SK-N-SH (cell line): ENCODE data around the gene ROS1. TPM values are rescaled to one million over a fixed set of nuclear protein-coding genes. Genes with fewer than 3 reads are reported as not detected.

Experiments used
- CTCF ChIA-PET: fragments of 300-600, 350-600 bp; formaldehyde crosslinking; extraction: SDS; loops from one replicate; lab custom pipeline; 2021; lab: Yijun Ruan, JAX
- POLR2A ChIA-PET: fragments of 350-600 bp; sonication (Branson Sonifier 250); formaldehyde crosslinking; extraction: SDS; loops from one replicate; lab custom pipeline; 2020; ENCODE audit warnings: antibody characterized with exemption, inconsistent platforms; lab: Yijun Ruan, JAX
- DNase-seq: peaks from one replicate; pipeline ENCODE4 v3.0.0; 2012
- H2AFZ ChIP-seq: fragments of 200-600 bp; sonication (generic); 2 replicates; pipeline ENCODE4 v1.8.1; 2016; ENCODE audit warnings: antibody characterized with exemption, mild to moderate bottlenecking, low read depth
- H3F3A ChIP-seq: fragments of 200-600 bp; sonication (generic); replicated peaks from 2 replicates; pipeline ENCODE3; 2016; ENCODE audit warnings: antibody characterized with exemption, mild to moderate bottlenecking; ENCODE audit not compliant: insufficient read depth
- H3K27ac ChIP-seq, 2 experiments: fragments of 200-500 bp in 1 of 2; fragments of 200-600 bp in 1 of 2; sonication (Bioruptor generic) in 1 of 2; sonication (generic), shearing (Covaris generic) in 1 of 2; 2 replicates each; pipeline versions ENCODE4 v1.5.1 to v1.6.1; 2014 to 2016; ENCODE audit warnings: low read depth in 2 of 2, inconsistent platforms in 1 of 2, low read length in 1 of 2, mild to moderate bottlenecking in 1 of 2, mixed read lengths in 1 of 2
- H3K27me3 ChIP-seq: fragments of 200-600 bp; sonication (generic), shearing (Covaris generic); 2 replicates; pipeline ENCODE4 v1.6.1; 2016; ENCODE audit warnings: mixed run types; ENCODE audit not compliant: insufficient read depth
- H3K36me3 ChIP-seq, 2 experiments: fragments of 200-500 bp in 1 of 2; fragments of 200-600 bp in 1 of 2; sonication (Bioruptor generic) in 1 of 2; sonication (generic) in 1 of 2; replicated peaks in 1 of 2; 2 replicates each; pipeline versions ENCODE3 to v1.5.1; 2014 to 2016; ENCODE audit warnings: low read length in 1 of 2, mild to moderate bottlenecking in 1 of 2; ENCODE audit not compliant: insufficient read depth in 2 of 2, control insufficient read depth in 1 of 2
- H3K4me1 ChIP-seq, 2 experiments: fragments of 200-500 bp in 1 of 2; fragments of 200-600 bp in 1 of 2; sonication (Bioruptor generic) in 1 of 2; sonication (generic), shearing (Covaris generic) in 1 of 2; 2 replicates each; pipeline versions ENCODE4 v1.5.1 to v1.6.1; 2014 to 2016; ENCODE audit warnings: low read depth in 1 of 2, low read length in 1 of 2, mixed run types in 1 of 2; ENCODE audit not compliant: insufficient read depth in 2 of 2, control insufficient read depth in 1 of 2
- H3K4me2 ChIP-seq: fragments of 200-600 bp; sonication (generic), shearing (Covaris generic); 2 replicates; pipeline ENCODE4 v1.6.1; 2017; ENCODE audit warnings: mixed run types
- H3K4me3 ChIP-seq, 2 experiments: fragments of 200-500 bp in 1 of 2; fragments of 200-600 bp in 1 of 2; sonication (Bioruptor generic) in 1 of 2; sonication (generic), shearing (Covaris generic) in 1 of 2; 2 replicates each; pipeline versions ENCODE4 v1.5.1 to v1.8.1; 2014 to 2016; ENCODE audit warnings: low read depth in 2 of 2, inconsistent platforms in 1 of 2, low read length in 1 of 2, mild to moderate bottlenecking in 1 of 2, mixed read lengths in 1 of 2, moderate library complexity in 1 of 2
- H3K79me2 ChIP-seq: fragments of 200-600 bp; sonication (generic); 2 replicates; pipeline ENCODE4 v1.8.1; 2017; ENCODE audit warnings: mild to moderate bottlenecking; ENCODE audit not compliant: insufficient read depth
- H3K9ac ChIP-seq: fragments of 200-600 bp; sonication (generic); 2 replicates; pipeline ENCODE4 v1.6.1; 2017; ENCODE audit warnings: mixed run types
- H3K9me2 ChIP-seq: fragments of 200-600 bp; sonication (generic); 2 replicates; pipeline ENCODE4 v1.6.1; 2017; ENCODE audit warnings: mixed run types
- H3K9me3 ChIP-seq: fragments of 200-600 bp; sonication (generic); 2 replicates; pipeline ENCODE4 v1.6.1; 2017; ENCODE audit warnings: mixed run types, mild to moderate bottlenecking, moderate library complexity
- H4K20me1 ChIP-seq: fragments of 200-600 bp; sonication (generic); 2 replicates; pipeline ENCODE4 v1.6.1; 2017; ENCODE audit warnings: mild to moderate bottlenecking, mixed run types; ENCODE audit not compliant: insufficient read depth
- EP300 ChIP-seq, 2 experiments: IDR thresholded peaks; 2 replicates each; pipeline versions ENCODE4 v1.4.0 to v1.6.1; 2012; ENCODE audit warnings: borderline replicate concordance in 1 of 2, low read depth in 1 of 2, low read length in 1 of 2
- NRF1 ChIP-seq: IDR thresholded peaks from 2 replicates; pipeline ENCODE4 v1.6.1; 2012; ENCODE audit warnings: low read depth, mild to moderate bottlenecking, low read length
- RFX5 ChIP-seq: IDR thresholded peaks from 2 replicates; pipeline ENCODE4 v1.6.1; 2012; ENCODE audit warnings: mild to moderate bottlenecking, improper control_type of control experiment, low read length
- TAF1 ChIP-seq: IDR thresholded peaks from 2 replicates; pipeline ENCODE4 v1.6.1; 2012; ENCODE audit warnings: low read depth, mild to moderate bottlenecking, low read length, moderate library complexity, borderline replicate concordance
- TEAD4 ChIP-seq: IDR thresholded peaks from 2 replicates; pipeline ENCODE4 v1.4.0; 2012; ENCODE audit warnings: mild to moderate bottlenecking, borderline replicate concordance; ENCODE audit not compliant: insufficient read depth
- WGBS: methylation state at CpG from one replicate; pipeline ENCODE4 v1.1.6; 2017; ENCODE audit warnings: low lambda C conversion rate; 5-methylcytosine and 5-hydroxymethylcytosine counted together
- polyA plus RNA-seq, 3 experiments: library from polyadenylated mRNA; depleted of rRNA; stranded (reverse); fragments of >200 nt; gene quantifications; 2 replicates each; pipeline ENCODE4 v1.2.3, GENCODE V29; 2012
- TF ChIP-seq, protein P1 (sequence below): fragments of 150-350 bp; IDR thresholded peaks from 2 replicates; pipeline ENCODE4 v1.6.1; 2017; ENCODE audit warnings: antibody characterized with exemption, low read length, low read depth, borderline replicate concordance
- TF ChIP-seq, protein P2 (sequence below): fragments of 200-600 bp; sonication (generic); IDR thresholded peaks from 2 replicates; pipeline ENCODE4 v1.6.1; 2017; ENCODE audit warnings: antibody characterized with exemption, mild to moderate bottlenecking, moderate library complexity
- TF ChIP-seq, protein P3 (sequence below): fragments of 150-350 bp; IDR thresholded peaks from 2 replicates; pipeline ENCODE4 v1.6.1; 2016; ENCODE audit warnings: mild to moderate bottlenecking, low read depth, low read length
- TF ChIP-seq, protein P4 (sequence below): IDR thresholded peaks from 2 replicates; pipeline ENCODE4 v1.4.0; 2012; ENCODE audit warnings: low read depth, borderline replicate concordance

The ROS1 gene
- polyA plus RNA-seq, 1 of the 3 experiments (the other 2 are of a cell fraction) = 1.8 TPM

DNA sequence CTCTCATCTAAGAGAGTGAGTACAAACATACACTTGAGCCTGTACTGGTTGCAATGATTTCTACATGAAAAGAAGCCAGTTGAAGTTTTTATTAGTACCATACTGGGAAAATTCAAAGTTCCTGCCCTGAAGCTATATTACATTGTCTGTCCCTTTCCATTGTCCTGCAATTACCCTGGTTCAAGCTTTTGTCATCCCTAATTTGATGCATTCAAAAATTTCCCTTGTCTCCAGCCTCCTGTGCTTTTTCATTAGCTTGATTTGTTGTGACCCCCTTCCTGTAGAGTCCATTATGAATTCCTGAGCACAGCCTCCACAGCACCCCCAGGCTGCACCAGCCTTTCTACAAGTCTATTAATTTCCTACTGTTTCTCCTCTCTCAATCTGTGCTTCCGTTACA, 114.0 kb downstream of the ROS1 start:
- no peaks in the 10 kb centered on the region for H3K36me3 ChIP-seq
- no peaks in the 10 kb centered on the region for H3K4me1 ChIP-seq
- no peak overlapping the region for H3K4me2 ChIP-seq
- no peaks in the 10 kb centered on the region for H3K79me2 ChIP-seq
- no peaks in the 10 kb centered on the region for H3K9me3 ChIP-seq
- TF ChIP-seq TAF1 = no peak
- no peak overlapping the region for H3K9ac ChIP-seq
- no peaks in the 10 kb centered on the region for H3K27me3 ChIP-seq
- no peak overlapping the region for H3K4me3 ChIP-seq
- no peak overlapping the region for H3K27ac ChIP-seq
- CTCF ChIA-PET = interaction anchor here (0.6 kb wide), 1 partner anchor 513 kb away, joined by 3 read pairs; no protein-coding TSS in a partner anchor
- no peak overlapping the region for H2AFZ ChIP-seq
- no peaks in the 10 kb centered on the region for H3K9me2 ChIP-seq
- WGBS = 20% methylated on average over 1 of the region's 1 CpG
- POLR2A ChIA-PET = no interaction called here
- H3F3A ChIP-seq = no peaks in the 10 kb centered on the region
- DNase-seq = no peak
- no peaks in the 10 kb centered on the region for H4K20me1 ChIP-seq

DNA sequence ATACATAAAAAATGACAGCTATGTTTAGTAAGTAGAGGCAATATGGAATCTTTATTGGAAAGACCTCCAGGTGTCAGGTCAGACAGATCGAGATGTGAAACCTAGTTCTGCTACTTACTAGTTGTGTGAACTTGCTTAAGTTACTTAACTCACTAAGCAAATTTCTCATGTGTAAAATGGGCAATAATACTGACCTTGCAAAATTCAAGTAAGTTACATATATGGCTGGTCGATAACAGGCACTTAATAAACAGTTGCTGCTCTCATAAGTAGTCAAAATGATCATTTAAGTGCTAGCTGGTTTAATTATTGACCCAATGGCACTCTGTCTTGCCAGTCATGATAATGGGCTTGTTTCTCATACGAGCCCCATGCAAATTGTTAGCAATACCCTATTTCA, 114.4 kb downstream of the ROS1 start:
- H3K27ac ChIP-seq = no peak overlapping the region
- H3K36me3 ChIP-seq = no peaks in the 10 kb centered on the region
- H3K79me2 ChIP-seq = no peaks in the 10 kb centered on the region
- no peak overlapping the region for H3K4me2 ChIP-seq
- no peaks in the 10 kb centered on the region for H3F3A ChIP-seq
- TF ChIP-seq, protein P1, sequence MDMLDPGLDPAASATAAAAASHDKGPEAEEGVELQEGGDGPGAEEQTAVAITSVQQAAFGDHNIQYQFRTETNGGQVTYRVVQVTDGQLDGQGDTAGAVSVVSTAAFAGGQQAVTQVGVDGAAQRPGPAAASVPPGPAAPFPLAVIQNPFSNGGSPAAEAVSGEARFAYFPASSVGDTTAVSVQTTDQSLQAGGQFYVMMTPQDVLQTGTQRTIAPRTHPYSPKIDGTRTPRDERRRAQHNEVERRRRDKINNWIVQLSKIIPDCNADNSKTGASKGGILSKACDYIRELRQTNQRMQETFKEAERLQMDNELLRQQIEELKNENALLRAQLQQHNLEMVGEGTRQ = no peak
- TF ChIP-seq RFX5 = no peak
- no peak for TF ChIP-seq TEAD4
- no peaks in the 10 kb centered on the region for H4K20me1 ChIP-seq
- POLR2A ChIA-PET = no interaction called here
- no peaks in the 10 kb centered on the region for H3K27me3 ChIP-seq
- WGBS = 2% methylated on average over 3 of the region's 3 CpGs
- CTCF ChIA-PET = interaction anchor here (0.6 kb wide), 1 partner anchor 513 kb away, joined by 3 read pairs; no protein-coding TSS in a partner anchor
- no peak overlapping the region for H3K4me3 ChIP-seq
- no peak overlapping the region for H3K9ac ChIP-seq
- no peak for DNase-seq
- no peak overlapping the region for H2AFZ ChIP-seq
- no peaks in the 10 kb centered on the region for H3K9me3 ChIP-seq
- H3K4me1 ChIP-seq = no peaks in the 10 kb centered on the region
- no peaks in the 10 kb centered on the region for H3K9me2 ChIP-seq

DNA sequence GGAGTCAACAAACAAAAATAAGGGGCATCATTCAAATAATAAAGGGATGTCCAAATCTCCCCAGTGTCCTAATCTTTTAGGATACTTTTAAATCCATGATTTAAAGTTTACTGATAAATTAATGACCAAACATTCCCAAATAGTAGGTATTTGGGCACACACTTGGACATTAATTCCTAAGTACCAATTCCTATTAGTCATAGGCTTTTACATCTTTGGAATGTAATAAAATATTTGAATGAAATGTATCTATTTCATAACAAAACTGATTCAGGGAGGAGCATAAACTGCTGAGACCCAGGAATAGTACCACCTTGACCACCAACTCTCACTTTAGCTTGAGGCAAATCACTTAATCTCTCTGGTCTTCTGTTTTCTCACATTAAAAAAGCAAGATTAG, 116.1 kb downstream of the ROS1 start:
- Histone ChIP-seq H3K4me2 (no peak overlapping the region), H3K27me3 (no peaks in the 10 kb centered on the region), H3K9me3 (no peaks in the 10 kb centered on the region), H4K20me1 (no peaks in the 10 kb centered on the region), H3K27ac (no peak overlapping the region), H3K4me3 (no peak overlapping the region), H3K4me1 (no peaks in the 10 kb centered on the region), H3K9ac (no peak overlapping the region), H3K36me3 (no peaks in the 10 kb centered on the region), H3K9me2 (no peaks in the 10 kb centered on the region), H3F3A (no peaks in the 10 kb centered on the region), H2AFZ (no peak overlapping the region), H3K79me2 (no peaks in the 10 kb centered on the region)
- POLR2A ChIA-PET = no interaction called here
- CTCF ChIA-PET = no interaction called here
- TF ChIP-seq, protein P2, sequence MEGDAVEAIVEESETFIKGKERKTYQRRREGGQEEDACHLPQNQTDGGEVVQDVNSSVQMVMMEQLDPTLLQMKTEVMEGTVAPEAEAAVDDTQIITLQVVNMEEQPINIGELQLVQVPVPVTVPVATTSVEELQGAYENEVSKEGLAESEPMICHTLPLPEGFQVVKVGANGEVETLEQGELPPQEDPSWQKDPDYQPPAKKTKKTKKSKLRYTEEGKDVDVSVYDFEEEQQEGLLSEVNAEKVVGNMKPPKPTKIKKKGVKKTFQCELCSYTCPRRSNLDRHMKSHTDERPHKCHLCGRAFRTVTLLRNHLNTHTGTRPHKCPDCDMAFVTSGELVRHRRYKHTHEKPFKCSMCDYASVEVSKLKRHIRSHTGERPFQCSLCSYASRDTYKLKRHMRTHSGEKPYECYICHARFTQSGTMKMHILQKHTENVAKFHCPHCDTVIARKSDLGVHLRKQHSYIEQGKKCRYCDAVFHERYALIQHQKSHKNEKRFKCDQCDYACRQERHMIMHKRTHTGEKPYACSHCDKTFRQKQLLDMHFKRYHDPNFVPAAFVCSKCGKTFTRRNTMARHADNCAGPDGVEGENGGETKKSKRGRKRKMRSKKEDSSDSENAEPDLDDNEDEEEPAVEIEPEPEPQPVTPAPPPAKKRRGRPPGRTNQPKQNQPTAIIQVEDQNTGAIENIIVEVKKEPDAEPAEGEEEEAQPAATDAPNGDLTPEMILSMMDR = no peak
- no peak for TF ChIP-seq NRF1
- TF ChIP-seq, protein P3, sequence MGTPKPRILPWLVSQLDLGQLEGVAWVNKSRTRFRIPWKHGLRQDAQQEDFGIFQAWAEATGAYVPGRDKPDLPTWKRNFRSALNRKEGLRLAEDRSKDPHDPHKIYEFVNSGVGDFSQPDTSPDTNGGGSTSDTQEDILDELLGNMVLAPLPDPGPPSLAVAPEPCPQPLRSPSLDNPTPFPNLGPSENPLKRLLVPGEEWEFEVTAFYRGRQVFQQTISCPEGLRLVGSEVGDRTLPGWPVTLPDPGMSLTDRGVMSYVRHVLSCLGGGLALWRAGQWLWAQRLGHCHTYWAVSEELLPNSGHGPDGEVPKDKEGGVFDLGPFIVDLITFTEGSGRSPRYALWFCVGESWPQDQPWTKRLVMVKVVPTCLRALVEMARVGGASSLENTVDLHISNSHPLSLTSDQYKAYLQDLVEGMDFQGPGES = no peak
- no peak for TF ChIP-seq EP300 (IDR thresholded peaks at IDR 0.05; ENCODE audit: borderline replicate concordance in 1 of 2, low read depth in 1 of 2, low read length in 1 of 2)
- TF ChIP-seq, protein P4, sequence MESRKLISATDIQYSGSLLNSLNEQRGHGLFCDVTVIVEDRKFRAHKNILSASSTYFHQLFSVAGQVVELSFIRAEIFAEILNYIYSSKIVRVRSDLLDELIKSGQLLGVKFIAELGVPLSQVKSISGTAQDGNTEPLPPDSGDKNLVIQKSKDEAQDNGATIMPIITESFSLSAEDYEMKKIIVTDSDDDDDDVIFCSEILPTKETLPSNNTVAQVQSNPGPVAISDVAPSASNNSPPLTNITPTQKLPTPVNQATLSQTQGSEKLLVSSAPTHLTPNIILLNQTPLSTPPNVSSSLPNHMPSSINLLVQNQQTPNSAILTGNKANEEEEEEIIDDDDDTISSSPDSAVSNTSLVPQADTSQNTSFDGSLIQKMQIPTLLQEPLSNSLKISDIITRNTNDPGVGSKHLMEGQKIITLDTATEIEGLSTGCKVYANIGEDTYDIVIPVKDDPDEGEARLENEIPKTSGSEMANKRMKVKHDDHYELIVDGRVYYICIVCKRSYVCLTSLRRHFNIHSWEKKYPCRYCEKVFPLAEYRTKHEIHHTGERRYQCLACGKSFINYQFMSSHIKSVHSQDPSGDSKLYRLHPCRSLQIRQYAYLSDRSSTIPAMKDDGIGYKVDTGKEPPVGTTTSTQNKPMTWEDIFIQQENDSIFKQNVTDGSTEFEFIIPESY = no peak
- no peak for DNase-seq
